Measurements from ENCODE around the gene MMP1.

DNA sequence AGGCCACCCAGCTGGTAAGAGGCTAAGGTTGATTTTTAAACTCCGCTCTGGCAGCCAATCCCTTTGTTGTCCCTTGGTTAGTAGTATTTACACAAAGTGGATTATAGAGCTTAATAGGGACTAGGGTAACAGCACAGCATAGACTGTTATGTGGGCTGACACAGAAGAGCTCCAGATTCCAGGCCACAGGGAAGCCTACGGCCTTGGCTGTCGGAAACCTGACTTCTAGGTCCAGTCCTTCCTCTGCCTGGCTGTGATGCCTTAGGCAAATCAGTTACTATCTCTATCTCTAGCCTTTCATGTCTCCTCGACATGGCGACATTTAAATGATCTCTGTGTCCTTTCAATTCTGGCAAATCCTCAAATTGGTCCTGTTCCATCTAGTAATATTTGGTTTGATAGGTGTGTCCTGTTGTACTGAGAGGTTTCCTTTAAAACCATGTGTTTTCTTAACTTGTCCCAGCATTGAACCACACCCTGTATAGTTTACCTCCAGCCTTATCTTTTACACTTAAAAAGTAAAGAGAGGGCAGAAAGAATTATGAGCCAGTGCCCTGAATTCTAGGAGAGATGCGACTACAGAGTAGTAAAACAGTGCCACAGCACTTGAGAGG, 4.2 kb downstream of the MMP1 start:
- no peak for TF ChIP-seq POLR2AphosphoS5 (IDR thresholded peaks at IDR 0.05)
- TF ChIP-seq, protein P1, sequence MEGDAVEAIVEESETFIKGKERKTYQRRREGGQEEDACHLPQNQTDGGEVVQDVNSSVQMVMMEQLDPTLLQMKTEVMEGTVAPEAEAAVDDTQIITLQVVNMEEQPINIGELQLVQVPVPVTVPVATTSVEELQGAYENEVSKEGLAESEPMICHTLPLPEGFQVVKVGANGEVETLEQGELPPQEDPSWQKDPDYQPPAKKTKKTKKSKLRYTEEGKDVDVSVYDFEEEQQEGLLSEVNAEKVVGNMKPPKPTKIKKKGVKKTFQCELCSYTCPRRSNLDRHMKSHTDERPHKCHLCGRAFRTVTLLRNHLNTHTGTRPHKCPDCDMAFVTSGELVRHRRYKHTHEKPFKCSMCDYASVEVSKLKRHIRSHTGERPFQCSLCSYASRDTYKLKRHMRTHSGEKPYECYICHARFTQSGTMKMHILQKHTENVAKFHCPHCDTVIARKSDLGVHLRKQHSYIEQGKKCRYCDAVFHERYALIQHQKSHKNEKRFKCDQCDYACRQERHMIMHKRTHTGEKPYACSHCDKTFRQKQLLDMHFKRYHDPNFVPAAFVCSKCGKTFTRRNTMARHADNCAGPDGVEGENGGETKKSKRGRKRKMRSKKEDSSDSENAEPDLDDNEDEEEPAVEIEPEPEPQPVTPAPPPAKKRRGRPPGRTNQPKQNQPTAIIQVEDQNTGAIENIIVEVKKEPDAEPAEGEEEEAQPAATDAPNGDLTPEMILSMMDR (IDR thresholded peaks at IDR 0.05): no peak

Data from gastroesophageal sphincter (tissue), 3 donors.